ENCODE results near the gene CDHR1.

CDHR1 gene

DNA sequence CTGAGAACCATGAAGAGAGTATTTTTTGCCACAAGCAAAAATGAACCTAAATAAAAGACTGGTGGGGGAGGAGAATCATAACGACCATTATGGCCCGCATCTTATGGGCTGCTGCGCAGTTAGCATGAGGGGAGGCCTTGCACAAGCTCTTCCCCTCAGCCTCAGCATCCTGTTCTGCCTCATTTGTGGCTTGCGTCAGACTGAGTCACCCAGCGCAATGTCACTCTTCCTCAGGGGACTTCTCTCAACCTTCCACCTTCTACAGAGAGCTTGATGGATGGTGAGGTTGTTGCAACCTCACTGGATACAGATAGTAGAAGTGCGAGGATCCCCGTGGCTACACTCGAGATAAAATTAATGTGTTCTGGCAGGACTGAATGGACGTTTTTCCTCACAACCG is 37.6 kb upstream of the CDHR1 start:
- DNase-seq (ENCODE audit: insufficient read length, low spot score) (no peak), FAIRE-seq (no peak)
- TF ChIP-seq, protein P1, sequence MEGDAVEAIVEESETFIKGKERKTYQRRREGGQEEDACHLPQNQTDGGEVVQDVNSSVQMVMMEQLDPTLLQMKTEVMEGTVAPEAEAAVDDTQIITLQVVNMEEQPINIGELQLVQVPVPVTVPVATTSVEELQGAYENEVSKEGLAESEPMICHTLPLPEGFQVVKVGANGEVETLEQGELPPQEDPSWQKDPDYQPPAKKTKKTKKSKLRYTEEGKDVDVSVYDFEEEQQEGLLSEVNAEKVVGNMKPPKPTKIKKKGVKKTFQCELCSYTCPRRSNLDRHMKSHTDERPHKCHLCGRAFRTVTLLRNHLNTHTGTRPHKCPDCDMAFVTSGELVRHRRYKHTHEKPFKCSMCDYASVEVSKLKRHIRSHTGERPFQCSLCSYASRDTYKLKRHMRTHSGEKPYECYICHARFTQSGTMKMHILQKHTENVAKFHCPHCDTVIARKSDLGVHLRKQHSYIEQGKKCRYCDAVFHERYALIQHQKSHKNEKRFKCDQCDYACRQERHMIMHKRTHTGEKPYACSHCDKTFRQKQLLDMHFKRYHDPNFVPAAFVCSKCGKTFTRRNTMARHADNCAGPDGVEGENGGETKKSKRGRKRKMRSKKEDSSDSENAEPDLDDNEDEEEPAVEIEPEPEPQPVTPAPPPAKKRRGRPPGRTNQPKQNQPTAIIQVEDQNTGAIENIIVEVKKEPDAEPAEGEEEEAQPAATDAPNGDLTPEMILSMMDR (IDR thresholded peaks at IDR 0.05; ENCODE audit: insufficient read depth, missing control alignments) = no peak

DNA sequence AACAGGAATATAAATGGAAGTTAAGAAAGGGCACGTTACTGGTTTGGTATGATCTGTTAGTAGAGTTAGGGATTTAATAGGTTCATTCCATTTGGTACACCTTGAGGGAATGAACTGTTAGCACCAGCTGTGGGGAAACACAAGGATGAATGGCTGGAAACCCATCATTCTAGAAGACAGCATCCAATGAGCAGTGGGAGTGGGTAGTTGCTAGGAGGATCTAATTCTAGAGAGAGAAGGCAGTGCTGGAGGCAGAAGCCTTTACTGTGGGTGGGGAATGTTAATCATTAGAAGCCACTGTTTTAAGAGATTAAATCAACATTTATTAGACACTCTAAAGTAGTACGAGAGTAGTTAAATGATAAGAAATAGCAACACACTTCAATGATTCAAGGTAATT is 36.3 kb upstream of the CDHR1 start:
- DNase-seq (ENCODE audit: insufficient read length, low spot score) (no peak), FAIRE-seq (no peak)
- TF ChIP-seq, protein P1 (IDR thresholded peaks at IDR 0.05; ENCODE audit: insufficient read depth, missing control alignments) = no peak

DNA sequence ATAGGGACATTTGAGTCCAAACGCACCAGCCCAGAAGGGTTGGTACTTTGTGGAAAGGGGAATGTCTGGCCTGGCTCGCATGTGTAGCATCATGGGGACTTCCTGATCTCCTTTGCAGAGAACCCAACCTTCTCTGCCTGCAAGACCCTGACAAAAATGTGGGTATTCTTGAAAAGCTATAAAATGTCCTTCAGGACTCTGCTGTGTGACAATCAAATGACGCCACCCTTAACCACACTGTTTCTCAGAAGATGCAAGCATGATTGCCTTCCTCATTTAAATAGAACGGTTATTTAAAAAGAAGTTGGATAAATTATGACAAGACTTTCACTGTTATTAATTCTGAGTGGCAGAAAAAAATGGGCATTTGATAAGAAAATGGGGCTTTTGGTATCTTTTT is 35.8 kb upstream of the CDHR1 start:
- TF ChIP-seq, protein P1 (IDR thresholded peaks at IDR 0.05; ENCODE audit: insufficient read depth, missing control alignments) = no peak
- no peak for DNase-seq (ENCODE audit: insufficient read length, low spot score)
- no peak for FAIRE-seq

DNA sequence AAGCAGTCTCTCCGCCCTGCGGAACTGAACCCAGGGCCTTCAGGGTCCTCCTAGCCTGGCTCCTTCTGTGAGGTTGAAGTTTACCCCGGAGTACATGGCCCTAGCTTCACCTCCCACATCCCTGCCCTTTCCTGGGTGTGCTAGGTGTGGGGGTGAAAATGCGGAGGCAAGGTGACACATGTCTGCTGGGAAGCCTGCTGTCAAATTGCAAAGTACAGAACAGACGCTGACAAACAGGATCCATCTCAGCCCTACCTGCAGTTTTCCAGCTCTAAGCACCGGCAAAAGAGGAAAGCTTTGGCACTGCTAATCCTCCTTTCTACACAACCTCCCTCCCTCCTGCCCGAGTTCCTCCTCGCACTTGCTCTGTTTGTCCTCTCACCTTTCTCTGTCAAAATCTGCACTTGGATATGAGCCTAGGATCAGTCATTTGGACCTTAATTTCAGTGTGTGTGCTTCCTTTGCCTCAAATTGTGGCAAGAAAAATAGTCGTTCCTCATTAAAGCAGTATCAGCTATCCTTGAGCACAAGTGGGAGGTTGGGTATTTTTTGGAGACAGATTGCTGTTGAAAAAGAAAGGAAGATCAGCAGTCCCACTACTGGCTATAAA is 35.2 kb upstream of the CDHR1 start:
- TF ChIP-seq, protein P1 (IDR thresholded peaks at IDR 0.05; ENCODE audit: insufficient read depth, missing control alignments) = no peak
- no peak for FAIRE-seq

DNA sequence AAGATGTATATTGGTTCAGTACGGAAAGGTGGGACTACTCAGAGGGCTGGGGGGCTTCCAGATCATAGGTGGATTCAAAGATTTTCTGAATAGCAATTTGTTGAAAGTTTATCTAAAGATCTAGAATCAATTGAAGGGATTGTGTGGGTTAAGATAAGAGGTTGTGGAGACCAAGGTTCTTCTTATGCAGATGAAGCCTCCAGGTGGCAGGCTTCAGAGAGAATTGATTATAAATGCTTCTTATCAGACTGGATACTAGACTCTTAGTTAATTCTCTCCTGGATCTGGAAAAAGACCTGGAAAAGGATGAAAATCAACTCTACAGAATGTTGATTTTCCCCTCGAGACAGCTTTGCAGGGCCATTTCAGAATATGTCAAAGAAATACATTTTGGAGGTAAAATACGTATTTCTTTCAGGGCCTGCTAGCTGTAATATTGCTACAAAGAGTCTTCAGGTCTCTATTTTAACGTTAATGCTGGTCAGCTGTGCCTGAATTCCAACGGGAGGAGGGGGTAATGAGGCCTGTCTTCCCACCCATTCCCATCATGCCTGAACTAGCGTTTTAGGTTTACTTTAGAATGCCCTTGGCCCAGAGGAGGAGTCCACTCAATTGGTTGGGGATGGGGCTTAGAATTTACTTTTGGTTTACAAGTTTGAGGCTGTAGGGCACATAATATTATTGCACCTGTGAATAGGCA is 33.5 kb upstream of the CDHR1 start:
- FAIRE-seq (no peak), DNase-seq (ENCODE audit: insufficient read length, low spot score) (no peak)

More for the DNA sequence above, 35.2 kb upstream of the CDHR1 start:
- no peak for DNase-seq (ENCODE audit: insufficient read length, low spot score)

DNA sequence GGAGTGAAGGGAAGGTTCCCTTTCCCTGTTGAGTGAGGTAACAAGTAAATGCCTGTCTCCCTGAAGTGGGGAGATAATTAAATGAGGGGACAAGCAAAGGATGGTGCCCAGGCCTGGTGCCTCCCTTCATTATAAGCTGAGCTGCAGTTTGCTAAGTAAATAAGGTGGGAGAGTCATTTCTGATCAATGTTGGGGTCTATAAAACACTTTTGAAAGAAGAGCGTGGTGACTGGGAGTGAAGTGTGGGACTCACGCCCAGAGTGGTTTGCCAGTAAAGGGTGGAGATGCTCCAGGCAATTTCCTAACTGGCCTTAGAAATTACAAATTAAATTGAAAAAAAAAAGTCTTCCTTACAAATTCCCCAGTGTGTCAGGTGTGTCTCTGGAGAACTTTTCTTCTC is 30.3 kb upstream of the CDHR1 start:
- no peak for DNase-seq (ENCODE audit: insufficient read length, low spot score)
- TF ChIP-seq, protein P1 (IDR thresholded peaks at IDR 0.05; ENCODE audit: insufficient read depth, missing control alignments) = no peak
- FAIRE-seq = no peak

More for the DNA sequence above, 33.5 kb upstream of the CDHR1 start:
- TF ChIP-seq, protein P1 (IDR thresholded peaks at IDR 0.05; ENCODE audit: insufficient read depth, missing control alignments) = no peak

DNA sequence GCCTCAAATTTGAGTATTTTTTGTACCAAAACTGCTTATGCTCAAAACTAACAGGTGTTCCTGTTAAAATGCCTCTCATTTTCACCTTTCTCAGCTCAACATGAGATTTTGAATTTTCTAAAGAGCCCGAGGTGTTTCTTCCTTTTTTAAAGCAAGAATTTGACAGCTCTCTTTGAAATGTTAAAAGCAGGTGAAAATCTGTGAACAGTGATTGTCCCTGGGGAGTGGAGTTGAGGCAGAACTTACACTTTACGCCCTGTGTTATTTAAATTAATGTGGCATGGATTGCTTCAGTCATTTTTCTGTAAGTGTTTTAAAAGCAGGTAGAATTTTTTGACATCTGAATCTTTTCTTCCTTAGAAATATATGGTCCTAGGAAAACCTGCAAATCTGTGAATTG is 29.9 kb upstream of the CDHR1 start:
- FAIRE-seq = no peak

More for the DNA sequence above, 29.9 kb upstream of the CDHR1 start:
- TF ChIP-seq, protein P1 (IDR thresholded peaks at IDR 0.05; ENCODE audit: insufficient read depth, missing control alignments) = no peak
- DNase-seq (ENCODE audit: insufficient read length, low spot score) = no peak

All from D721Med (cell line).